ENCODE measurements around the gene AXIN2.

The AXIN2 gene, protein sequence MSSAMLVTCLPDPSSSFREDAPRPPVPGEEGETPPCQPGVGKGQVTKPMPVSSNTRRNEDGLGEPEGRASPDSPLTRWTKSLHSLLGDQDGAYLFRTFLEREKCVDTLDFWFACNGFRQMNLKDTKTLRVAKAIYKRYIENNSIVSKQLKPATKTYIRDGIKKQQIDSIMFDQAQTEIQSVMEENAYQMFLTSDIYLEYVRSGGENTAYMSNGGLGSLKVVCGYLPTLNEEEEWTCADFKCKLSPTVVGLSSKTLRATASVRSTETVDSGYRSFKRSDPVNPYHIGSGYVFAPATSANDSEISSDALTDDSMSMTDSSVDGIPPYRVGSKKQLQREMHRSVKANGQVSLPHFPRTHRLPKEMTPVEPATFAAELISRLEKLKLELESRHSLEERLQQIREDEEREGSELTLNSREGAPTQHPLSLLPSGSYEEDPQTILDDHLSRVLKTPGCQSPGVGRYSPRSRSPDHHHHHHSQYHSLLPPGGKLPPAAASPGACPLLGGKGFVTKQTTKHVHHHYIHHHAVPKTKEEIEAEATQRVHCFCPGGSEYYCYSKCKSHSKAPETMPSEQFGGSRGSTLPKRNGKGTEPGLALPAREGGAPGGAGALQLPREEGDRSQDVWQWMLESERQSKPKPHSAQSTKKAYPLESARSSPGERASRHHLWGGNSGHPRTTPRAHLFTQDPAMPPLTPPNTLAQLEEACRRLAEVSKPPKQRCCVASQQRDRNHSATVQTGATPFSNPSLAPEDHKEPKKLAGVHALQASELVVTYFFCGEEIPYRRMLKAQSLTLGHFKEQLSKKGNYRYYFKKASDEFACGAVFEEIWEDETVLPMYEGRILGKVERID

DNA sequence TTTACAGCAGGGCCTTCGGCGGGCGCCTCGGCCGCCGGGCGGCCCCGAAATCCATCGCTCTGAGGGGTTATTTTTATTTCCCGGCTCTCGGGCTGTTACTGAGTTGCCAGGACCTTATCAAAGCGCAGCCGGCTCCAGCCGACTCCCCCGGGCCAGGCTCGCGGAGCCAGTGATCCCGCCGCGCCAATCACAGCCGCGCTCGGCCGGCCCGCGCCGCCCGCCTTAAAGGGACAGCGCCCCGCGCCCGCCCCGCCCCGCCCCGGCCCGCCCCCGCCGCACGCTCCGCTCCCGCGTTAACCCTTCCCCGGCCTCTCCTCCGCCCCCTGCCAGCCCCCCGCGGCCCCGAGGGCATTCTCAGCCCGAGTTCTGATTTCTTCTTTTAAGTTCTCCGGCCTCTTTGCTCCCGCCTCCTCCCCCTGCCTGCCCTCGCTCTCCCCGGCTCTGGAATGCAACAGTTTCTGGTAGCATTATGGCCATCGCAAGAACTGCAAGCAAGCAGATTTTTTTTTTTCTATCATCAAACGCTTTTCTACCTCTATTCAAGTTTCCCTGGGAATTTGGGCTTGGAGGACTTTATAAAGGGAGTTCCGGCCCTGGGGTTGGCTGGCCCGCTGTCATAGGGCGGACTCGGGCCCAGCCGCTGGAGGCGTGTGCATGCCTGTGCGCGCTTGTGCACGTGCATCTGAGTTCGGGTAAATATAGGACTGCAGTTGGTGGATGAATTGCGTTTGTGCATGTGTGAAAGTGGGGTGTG lies at the start of gene AXIN2:
Gene AXIN2 (minus strand): TSS at position 197 of the 754 bp plus-strand sequence. CDS start 3,028 bp downstream, outside the sequence.
- peak; percentile 60 for DNase-seq

DNA sequence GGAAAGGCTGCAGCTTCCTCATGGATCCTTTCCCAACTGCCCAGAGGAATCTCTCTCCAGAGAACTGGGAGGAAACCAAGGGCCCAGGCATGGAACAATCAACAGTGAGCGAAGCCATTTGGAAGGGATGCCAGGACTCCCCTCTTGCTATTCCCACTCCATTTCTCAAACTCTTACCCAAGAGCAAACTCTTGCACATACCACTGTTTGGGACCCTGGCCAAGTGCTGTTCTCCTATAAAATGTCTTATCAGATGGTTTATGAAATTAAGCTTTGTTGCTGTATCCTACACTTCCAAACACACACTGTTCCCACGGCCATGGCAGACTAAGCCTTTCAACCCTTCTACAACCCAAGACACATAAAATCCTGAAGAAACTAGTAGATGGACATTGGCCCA lies 48.3 kb upstream of the AXIN2 start:
- no peak for DNase-seq

DNA sequence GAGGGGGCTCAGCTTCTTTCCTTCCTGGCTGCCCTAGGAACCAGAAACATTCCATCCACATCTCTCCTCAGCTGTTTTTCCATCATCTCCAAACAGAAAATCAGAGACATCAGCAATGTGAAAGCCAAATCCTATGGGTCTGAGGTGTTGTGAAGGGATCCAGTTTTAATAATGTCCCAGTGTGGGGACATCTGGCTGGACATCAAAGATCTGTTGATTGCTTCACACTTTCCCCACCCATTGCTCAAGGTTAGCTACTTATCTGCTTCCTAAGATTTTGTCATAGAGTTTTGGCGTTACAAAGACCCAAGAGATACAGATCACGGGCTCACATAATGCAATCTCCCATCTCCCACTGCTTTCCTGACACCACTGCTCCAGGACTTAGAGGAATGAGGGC lies 47.8 kb upstream of the AXIN2 start:
- no peak for DNase-seq

DNA sequence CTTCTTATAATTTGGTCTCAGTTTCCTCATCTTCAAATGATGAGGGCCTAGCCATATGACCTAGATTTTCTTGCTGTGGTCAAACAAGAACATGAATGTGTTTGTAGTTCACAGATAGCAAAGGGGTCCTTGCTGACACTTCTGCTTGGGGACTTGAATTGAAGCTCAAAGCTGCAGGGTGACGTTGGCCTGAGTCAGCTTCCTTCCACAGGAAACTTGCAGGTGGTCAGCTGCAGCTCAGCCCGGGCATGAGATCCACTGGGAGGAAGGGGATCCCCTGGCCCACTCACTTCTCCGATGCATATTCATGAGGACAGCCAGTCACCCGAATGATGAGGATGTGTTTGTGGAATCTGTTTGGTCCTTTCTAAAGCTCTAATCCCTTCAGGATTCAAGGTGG lies 42.6 kb upstream of the AXIN2 start:
- no peak for DNase-seq

DNA sequence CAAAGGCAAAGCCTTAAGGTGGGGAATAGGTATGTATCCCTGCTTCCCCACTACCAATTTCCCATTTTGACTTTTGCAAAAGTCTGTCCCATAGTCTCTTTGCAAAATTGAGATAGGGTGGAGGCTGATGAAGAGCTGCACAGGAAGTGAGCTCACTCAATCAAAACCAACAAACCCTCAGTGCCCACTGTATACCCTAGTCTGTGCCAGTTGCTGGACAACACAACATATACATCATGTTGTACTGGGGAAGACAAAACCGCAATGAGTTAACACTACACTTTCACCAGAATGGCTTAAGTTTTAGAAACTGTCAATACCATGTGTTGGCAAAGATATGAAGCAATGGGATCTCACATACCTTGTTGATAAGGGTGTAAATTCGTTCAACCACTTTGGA lies 40.4 kb upstream of the AXIN2 start:
- no peak for DNase-seq

DNA sequence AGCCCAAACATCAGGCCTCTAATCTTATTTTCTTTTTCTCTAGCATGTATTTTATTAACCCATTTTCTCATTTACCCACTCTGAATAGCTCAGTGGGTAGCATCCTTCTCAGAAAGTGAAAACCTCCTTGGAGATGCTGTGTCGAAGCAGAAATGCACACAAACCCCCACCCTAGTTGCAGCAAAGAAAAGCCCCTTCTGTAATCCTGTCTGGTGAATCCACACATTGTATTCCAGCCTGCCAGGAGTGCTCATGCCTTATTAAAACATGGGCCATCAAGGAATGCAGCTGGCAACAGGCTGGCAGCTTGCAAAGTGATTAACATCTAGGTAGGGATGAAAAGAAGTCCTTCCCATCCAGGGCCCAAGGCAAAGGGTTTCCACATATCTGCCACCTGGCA lies 39.7 kb upstream of the AXIN2 start:
- no peak for DNase-seq

DNA sequence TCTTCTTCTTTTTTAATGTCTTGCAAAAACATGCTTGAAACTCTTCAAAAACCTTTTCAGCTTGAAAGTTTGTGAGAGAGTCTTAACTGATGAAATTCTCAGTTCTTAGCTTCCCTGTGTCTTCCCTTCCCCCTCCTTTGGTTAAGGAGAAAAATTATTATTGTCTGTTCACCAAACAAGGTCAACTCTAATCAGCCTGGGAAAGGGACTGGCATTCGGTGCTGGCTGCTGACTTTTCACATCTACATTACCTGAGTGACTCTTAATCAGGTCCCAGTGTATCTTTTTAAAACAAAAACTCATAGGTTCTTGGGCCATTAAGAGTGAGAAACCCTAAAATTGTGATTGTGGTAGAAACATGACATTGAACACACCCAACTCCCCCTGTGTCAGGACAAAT lies 39.1 kb upstream of the AXIN2 start:
- no peak for DNase-seq

DNA sequence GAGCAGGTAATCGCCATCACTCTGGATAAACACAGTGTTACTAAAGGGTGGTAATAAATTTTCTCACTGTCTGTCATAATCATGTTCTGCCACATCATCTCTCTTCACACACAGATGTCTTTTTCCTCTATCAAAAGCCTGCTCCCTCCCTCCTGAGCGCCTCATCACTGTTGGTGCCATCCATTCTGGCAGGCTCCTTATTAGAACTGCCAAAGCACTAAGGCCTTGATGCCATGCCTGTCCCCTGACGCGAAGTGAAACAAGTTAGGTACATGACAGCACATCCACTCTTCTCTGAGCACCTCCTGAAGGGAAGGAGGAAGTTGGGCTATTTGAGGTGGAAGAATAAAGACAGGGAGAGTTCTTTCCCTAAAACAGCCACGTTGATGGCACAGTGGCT lies 38.2 kb upstream of the AXIN2 start:
- DNase-seq = no peak

DNA sequence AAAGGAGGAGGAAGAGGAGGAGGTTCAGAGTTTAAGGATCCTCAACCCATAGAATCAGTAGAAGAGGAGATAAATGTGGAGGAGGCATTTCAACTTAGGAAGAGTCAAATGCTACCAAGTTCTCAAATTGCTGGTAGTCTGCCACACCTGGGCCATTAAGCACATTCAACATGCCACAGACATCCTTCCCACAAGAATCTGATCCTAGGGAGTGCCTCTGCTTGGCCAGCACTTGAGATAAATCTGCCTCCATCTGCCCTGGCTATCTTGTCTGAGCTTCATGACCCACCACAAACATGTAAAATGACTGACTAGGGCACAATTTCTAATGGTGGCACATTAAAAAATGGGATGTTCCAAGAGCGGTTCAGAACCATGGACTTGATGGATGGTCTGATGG lies 37.3 kb upstream of the AXIN2 start:
- DNase-seq = no peak

DNA sequence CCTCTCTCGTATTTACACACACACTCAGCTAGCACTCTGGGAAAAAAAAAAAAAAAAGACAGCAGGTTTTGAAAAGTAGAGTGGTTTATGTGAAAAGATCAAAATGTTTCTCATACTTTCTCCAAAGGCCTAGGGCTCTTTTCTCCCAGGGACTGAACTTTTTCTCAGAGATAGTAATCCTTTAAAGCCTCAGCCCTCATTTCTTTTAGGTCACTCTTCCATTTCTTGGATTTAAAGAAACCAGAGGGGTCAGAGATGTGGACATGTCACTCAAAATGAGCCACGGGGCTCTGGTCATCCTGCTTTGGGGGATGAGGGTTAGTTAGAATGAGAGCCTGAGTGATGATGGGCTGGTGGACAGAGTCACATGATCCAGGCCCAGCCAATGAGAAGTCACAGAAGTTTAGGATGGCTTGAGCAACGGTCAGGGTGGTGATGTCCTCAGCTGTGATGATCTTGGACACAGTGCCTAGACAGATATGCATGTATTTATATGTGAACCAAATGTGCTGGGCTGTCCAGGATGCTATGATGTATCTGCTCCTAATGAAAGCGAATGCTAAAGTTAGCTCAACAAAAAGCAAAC lies 33.7 kb upstream of the AXIN2 start:
- DNase-seq = no peak

DNA sequence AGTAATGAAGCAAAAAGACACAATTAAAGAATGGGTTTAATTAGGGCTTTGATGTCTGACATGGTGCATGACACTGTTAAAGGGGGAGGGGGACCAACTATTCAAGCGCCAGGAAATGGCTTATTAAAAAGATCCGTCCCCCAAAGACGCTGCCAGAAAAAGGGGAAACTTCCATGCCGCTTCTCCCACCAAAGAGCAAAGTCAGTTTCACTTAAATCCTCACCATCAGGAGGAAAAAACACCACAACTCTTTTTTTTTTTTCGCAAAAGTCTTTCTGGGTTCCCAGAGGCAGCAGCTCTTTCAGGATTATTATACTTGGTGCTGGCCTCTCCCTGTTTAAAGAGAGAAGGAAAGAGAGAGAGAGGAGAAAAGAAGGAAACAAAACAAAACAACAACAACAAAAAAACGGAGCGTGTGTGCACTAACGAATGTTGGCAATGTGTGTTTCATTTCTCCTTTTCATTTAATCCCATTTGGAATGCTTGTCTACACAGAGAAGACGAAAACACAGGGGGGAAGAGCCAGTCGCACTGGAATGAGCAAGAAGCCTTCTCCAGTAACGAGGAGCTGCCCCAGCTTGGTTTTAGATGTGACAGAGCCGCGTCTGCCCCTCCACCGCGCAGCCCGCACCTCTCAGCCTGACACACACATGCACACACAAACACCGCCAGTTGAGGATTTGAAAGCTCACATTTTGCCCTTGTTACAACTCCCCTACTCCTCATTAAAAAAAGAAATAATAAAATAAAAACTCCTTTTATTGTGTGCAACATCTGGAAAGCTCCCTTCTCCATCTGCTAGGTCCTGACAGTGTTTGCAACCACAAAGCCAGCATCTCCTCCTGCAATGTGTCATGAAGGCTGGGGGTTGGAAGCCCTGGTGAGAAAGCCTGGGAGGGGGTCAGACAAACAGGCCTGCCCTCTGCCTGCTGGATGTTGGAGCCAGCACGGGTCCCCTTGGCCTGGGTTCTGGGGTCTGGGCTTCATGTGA lies 32.7 kb upstream of the AXIN2 start:
- no peak for DNase-seq

DNA sequence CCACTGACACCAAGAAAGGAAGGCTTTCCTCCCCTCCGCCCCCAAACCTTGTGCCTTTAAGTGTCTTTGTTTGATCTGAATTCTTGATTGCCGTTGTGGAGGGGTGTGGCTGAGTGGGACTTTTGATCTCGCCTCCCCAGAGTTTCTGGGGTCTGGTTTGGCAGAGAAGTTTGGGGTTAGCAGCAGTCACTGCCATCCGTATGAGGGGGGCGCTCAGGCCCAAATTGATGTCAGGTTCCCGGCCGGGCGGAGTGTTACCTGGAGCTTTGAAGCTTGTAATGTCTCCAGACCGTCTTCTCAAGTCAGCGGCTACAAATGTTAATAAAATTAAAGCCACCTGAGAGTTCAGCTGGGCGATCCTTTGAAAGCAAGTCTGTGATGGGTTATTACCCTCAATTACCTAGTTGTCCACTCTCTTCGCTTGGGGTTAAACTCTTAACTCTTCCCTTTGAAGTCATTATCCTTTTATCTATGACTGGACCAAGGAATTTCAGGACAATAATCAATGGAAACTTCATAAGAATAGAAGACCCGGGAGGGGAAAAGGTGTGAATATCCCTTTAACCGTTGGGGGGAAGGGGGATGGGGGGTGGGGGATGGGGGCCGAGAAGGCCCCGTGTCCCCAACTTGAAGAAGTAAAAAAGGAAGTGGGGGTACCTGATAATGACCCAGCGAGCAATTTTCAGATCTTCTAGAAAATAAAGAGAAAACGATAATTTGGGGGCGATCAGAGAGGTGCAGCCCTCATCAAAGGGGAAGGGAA lies 31.8 kb upstream of the AXIN2 start:
- no peak for DNase-seq

DNA sequence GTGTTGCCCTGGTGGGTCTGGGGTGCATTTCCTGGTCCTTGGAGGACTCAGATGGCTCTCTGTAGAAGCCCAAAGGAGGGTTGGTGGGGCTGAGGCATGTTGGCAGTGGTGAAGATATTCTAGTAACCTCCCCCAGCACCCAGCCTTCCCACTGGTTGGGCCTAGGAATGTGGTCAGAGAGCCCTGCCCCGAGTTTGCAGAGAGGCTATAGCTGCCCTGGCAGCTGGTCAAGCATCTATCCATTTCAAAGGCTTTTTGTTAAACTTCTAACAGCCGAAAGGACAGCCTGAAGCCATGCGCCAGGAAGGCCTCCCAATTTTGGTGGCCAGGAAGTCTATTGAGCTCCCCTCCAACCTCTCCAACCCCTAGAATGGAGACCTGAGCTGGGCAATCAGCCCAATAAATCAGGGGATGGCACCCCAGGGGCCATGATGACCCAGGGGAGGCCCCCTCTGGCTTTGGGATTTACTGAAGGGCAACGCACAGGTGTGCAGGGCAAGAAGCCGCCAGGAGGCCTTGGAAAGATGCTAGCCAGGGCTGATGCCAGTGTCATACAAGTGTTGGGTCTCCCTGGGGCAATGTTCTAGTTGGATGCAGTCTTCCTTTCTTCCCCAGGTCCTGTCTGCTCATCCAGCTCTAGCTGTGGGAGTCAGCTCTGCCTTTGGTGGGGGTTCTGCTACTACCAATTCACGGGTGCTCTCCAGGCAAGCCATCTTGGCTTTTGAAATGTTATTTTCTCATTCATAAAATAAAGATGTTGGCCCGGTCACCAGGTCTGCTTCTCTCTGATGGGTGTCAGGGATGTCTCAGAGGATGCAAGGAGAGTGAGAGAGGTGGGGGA lies 30.9 kb upstream of the AXIN2 start:
- DNase-seq = no peak

DNA sequence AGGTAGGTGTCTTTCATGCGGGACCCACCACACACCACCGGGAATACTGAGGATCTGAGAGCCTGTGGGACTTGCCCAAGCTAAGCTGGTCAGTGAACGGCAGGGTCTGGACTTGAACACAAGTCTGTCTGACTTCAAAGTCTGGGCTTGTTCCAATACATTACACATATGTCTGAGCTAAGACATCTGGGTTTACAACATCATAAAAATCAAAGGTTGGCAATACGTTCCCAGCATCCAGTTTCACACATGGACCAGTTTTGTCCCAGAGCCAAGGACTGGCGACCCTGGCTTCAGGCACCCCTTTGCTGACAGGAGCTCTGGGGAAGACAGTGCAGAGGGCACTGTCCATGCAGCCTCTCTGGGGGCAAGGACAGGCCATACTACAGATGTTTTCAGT lies 27.9 kb upstream of the AXIN2 start:
- no peak for DNase-seq

DNA sequence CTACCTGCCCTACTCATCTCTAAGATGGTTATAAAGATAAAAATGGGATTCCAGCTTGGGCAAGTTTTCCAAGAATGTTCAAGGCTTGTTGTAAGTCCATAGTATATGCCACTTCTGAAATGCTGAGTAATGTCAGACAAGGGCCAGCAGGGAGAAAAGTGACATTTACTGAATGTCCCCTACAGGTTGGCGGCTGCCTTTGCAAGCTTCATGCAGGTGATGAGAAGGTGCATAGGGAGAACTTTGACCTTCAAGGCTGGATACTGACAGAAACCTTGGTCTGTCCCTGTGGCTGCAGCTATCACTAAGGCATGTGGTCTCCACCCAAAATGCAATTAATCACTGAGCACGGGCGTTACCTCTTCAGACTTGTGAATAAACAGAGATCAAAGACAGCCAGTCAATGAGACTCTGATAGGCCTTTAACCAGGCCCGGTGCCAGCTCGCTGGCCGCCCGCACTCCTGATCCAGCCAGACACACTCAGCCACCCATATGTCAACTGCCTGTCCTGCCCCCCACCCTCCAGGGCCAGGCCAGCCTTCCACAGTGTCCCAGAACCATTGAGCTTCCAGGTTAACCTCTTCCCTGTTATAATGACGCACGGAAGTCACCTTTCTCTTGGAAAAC lies 26.8 kb upstream of the AXIN2 start:
- no peak for DNase-seq

DNA sequence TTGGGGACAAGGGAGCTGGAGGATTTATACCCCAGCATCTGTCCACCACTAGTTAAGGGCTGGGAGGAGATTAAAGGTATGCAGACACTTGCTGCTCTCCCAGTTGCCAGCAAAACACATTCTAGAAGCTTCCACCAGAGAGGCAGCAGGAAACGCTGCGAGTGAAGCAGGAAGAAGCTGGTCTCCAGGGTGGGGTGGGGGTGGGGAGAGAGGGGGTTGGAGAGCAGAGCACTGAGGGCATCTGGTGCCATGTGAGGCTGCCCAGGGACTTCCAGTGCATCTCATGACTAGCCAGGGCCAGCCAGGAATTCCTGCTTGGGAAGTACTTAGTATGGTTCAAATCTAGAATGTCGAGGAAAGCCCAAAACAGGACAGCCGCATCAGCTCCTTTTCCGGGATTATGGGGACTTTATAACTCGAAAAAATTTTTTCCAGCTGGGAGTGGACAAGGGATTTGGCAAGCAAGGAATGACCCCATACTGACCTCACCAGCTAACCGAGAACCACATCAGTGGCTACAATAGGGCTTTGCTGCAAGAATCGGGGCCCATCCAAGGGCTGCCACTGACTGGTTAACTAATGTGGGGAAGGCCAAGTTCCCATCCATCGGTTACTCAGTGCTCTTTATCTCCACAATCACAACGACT lies 26.2 kb upstream of the AXIN2 start:
- DNase-seq = no peak

DNA sequence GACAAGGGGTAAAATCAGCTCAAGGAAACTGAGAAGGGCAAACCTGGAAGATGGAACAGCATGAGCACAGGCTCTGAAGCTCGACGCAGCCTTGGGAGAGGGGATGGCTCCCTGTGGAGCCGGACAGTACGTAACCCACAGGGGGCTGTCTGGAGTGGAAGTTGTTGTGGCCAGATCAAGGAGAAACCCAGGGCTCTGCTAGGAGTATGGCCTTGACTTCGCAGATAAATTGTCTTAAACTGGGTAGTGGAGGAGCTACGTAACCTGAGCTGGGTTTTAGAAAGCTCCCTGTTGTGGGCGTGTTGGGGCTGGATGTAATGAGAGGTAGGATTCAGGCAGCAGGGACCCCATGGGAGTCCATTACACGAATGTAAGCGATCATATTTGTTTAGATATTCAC lies 25.5 kb upstream of the AXIN2 start:
- DNase-seq = no peak

DNA sequence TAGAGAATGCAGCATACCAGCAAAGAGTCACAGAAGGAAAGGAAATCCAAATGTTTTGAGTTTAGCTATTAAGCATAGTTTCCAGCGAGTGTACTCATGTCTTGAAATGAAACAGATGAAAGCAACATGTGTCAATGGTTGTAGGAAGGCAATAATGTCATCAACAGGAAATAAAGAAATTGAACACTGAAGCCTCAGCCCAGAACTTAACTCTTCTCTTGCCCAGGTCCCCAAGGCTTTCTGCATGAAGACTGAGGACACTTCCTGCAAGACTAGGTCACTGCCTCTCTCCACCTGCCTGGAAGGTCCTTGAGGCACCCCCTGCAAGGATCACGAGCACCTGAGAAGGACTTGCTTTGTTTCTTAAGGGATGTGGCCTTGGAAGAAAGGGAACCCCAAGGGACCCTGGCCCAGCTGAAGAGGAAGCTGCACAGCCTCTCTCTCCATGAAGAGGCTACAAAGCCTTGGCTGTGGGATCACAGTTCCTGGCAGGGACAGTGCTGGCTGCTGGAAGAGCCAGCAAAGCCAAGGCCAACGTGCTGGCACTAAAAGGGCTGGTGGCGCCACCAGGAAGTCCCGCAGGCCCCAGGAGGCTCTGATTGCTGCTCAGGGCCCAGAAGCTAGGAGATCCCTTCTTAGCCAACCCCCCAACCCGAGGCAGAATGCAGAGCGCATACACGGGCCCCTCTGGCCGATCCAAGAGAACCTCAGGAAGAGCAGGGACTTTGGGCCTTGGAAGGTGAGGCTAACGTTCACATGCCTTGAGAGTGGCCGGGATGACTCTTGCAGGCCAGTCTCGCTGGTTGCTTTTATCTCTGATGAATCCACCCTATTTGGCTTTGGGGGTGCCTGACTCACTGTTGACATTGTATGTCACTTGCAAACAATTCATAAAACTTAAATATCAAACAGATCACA lies 23.4 kb upstream of the AXIN2 start:
- no peak for DNase-seq
